Measurements from ENCODE around the gene SERPIND1.

GRCh38 chr22:20752104-20752741, 21.7 kb upstream of the SERPIND1 start:
- TF ChIP-seq, protein P1, sequence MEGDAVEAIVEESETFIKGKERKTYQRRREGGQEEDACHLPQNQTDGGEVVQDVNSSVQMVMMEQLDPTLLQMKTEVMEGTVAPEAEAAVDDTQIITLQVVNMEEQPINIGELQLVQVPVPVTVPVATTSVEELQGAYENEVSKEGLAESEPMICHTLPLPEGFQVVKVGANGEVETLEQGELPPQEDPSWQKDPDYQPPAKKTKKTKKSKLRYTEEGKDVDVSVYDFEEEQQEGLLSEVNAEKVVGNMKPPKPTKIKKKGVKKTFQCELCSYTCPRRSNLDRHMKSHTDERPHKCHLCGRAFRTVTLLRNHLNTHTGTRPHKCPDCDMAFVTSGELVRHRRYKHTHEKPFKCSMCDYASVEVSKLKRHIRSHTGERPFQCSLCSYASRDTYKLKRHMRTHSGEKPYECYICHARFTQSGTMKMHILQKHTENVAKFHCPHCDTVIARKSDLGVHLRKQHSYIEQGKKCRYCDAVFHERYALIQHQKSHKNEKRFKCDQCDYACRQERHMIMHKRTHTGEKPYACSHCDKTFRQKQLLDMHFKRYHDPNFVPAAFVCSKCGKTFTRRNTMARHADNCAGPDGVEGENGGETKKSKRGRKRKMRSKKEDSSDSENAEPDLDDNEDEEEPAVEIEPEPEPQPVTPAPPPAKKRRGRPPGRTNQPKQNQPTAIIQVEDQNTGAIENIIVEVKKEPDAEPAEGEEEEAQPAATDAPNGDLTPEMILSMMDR (IDR thresholded peaks at IDR 0.05): no peak
- no peak for TF ChIP-seq POLR2A (IDR thresholded peaks at IDR 0.05)
- TF ChIP-seq EP300 (IDR thresholded peaks at IDR 0.05): no peak

Measured in gastroesophageal sphincter (tissue), 3 donors.